GM12864 (cell line): ENCODE data around the gene CASKIN2.

ENCODE experiments used
- DNase-seq: peaks from one replicate; pipeline ENCODE4 v3.0.0-alpha.2; 2011; ENCODE audit warnings: low read depth
- H3K4me3 ChIP-seq: 2 replicates; pipeline ENCODE4 v1.5.1; 2011; ENCODE audit warnings: mild to moderate bottlenecking, low read depth, low read length, control low read depth
- CTCF ChIP-seq: IDR thresholded peaks from 2 replicates; pipeline ENCODE4 v1.5.1; 2011; ENCODE audit warnings: low read depth, mild to moderate bottlenecking, moderate library complexity, low read length, control low read depth, inconsistent platforms; ENCODE audit errors: missing control alignments

Gene CASKIN2

GRCh38 chr17:75473246-75473645 is 42.1 kb downstream of the CASKIN2 start:
- TF ChIP-seq CTCF = no peak
- DNase-seq = no peak
- no peak overlapping the region for H3K4me3 ChIP-seq

- no peak for TF ChIP-seq CTCF
- no peak overlapping the region for H3K4me3 ChIP-seq
- no peak for DNase-seq
Observed at GRCh38 chr17:75472119-75472518, 43.2 kb downstream of the CASKIN2 start.

DNA sequence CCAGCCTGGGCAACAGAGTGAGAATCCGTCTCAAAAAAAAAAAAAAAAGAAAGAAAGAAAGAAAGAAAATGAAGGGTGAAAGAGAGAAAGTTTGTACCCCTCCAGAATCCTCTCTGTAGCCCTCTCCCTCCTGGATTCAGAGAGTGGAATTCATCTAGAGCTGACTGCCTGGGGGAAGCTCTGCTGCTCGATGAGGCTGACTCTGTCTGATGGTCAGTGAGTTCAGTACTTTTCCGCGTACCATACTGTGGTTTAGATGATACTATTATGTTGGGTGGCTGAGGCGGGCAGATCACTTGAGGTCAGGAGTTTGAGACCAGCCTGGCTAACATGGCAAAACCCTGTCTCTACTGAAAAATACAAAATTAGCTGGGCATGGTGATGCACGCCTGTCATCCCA is 44.1 kb downstream of the CASKIN2 start:
- H3K4me3 ChIP-seq = no peak overlapping the region
- no peak for DNase-seq
- TF ChIP-seq CTCF = no peak

- TF ChIP-seq CTCF = no peak
- DNase-seq = no peak
- H3K4me3 ChIP-seq = no peak overlapping the region
Observed at GRCh38 chr17:75468779-75469373, 46.5 kb downstream of the CASKIN2 start.

- DNase-seq = no peak
- H3K4me3 ChIP-seq = no peak overlapping the region
- TF ChIP-seq CTCF = no peak
Observed at GRCh38 chr17:75468291-75468754, 47.0 kb downstream of the CASKIN2 start.

- H3K4me3 ChIP-seq = no peak overlapping the region
- no peak for TF ChIP-seq CTCF
- no peak for DNase-seq
Observed at GRCh38 chr17:75465039-75465438, 50.3 kb downstream of the CASKIN2 start.

DNA sequence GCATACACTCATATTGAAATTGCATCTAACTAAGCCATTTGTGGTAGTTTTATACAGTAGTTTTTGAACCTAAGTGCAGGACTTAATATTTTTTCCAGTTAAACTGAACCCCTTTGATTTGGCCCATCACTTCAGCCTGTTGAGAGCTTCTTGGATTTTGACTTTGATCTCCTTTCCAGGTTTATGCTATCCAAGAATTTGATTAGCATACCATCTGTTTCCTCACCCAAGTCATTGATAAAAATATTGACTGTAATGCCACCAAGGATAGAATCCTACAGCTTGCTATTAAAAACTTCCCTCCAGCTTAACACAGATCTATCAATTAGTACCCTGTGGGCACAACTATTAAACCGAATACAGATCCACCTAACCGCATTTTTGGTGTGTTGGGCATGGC is 51.7 kb downstream of the CASKIN2 start:
- TF ChIP-seq CTCF = no peak

More for the DNA sequence above, 51.7 kb downstream of the CASKIN2 start:
- DNase-seq = no peak
- no peak overlapping the region for H3K4me3 ChIP-seq
